Putamen (tissue), 1 donor: ENCODE data around the gene TBX1.
"Not testable (repeated sequence)": the region's sequence is repeated elsewhere in the genome, so short reads cannot be mapped to it uniquely, and the experiment has no call there.

Experiments
- DNase-seq: peaks from one replicate; pipeline ENCODE4 v3.0.0-alpha.2; 2016; ENCODE audit warnings: low spot score

The TBX1 gene

GRCh38 chr22:19784384-19785175 is 24.0 kb downstream of the TBX1 start:
- no peak for DNase-seq

- DNase-seq: no peak
Measured at GRCh38 chr22:19785461-19786263, 25.1 kb downstream of the TBX1 start.

GRCh38 chr22:19786264-19786585 is 25.6 kb downstream of the TBX1 start:
- DNase-seq: no peak

- DNase-seq: no peak
Measured at GRCh38 chr22:19786959-19787848, 26.6 kb downstream of the TBX1 start.

- no peak for DNase-seq
Measured at GRCh38 chr22:19787849-19788141, 27.2 kb downstream of the TBX1 start.

GRCh38 chr22:19788661-19789225 is 28.2 kb downstream of the TBX1 start:
- no peak for DNase-seq

- DNase-seq: no peak
Measured at GRCh38 chr22:19789406-19789805, 28.8 kb downstream of the TBX1 start.

GRCh38 chr22:19789828-19790227 is 29.2 kb downstream of the TBX1 start:
- DNase-seq: no peak

GRCh38 chr22:19791243-19791642 is 30.7 kb downstream of the TBX1 start:
- DNase-seq: no peak

- DNase-seq: no peak
Measured at GRCh38 chr22:19791894-19792293, 31.3 kb downstream of the TBX1 start.

- DNase-seq: not testable (repeated sequence)
Measured at GRCh38 chr22:19792383-19792896, 31.9 kb downstream of the TBX1 start.

- DNase-seq: no peak
Measured at GRCh38 chr22:19793161-19793560, 32.6 kb downstream of the TBX1 start.

- no peak for DNase-seq
Measured at GRCh38 chr22:19793661-19794310, 33.2 kb downstream of the TBX1 start.

GRCh38 chr22:19795617-19796008 is 35.0 kb downstream of the TBX1 start:
- DNase-seq: no peak

- no peak for DNase-seq
Measured at GRCh38 chr22:19796160-19796559, 35.6 kb downstream of the TBX1 start.

- DNase-seq: no peak
Measured at GRCh38 chr22:19797086-19798002, 36.8 kb downstream of the TBX1 start.

GRCh38 chr22:19798003-19798665 is 37.6 kb downstream of the TBX1 start:
- no peak for DNase-seq

- DNase-seq: no peak
Measured at GRCh38 chr22:19798891-19799293, 38.3 kb downstream of the TBX1 start.

- no peak for DNase-seq
Measured at GRCh38 chr22:19799322-19800190, 39.0 kb downstream of the TBX1 start.
